GM19351 (cell line): ENCODE measurements around the gene RTEL1.
"Not testable (repeated sequence)": the region's sequence is repeated elsewhere in the genome, so short reads cannot be mapped to it uniquely, and the experiment has no call there.

Experiments
- ATAC-seq: cut with Tn5 transposase; IDR thresholded peaks from one replicate; pipeline ENCODE4 v1.9.1; 2021; ENCODE audit warnings: mild to moderate bottlenecking, moderate library complexity; ENCODE audit not compliant: unreplicated experiment

Gene RTEL1

GRCh38 chr20:63657937-63658748 is at the start of gene RTEL1:
Gene RTEL1, plus strand, starts transcription at chr20:63658312. Its CDS starts 1,091 bp downstream, at chr20:63659403.
- peak; percentile 84 for ATAC-seq

DNA sequence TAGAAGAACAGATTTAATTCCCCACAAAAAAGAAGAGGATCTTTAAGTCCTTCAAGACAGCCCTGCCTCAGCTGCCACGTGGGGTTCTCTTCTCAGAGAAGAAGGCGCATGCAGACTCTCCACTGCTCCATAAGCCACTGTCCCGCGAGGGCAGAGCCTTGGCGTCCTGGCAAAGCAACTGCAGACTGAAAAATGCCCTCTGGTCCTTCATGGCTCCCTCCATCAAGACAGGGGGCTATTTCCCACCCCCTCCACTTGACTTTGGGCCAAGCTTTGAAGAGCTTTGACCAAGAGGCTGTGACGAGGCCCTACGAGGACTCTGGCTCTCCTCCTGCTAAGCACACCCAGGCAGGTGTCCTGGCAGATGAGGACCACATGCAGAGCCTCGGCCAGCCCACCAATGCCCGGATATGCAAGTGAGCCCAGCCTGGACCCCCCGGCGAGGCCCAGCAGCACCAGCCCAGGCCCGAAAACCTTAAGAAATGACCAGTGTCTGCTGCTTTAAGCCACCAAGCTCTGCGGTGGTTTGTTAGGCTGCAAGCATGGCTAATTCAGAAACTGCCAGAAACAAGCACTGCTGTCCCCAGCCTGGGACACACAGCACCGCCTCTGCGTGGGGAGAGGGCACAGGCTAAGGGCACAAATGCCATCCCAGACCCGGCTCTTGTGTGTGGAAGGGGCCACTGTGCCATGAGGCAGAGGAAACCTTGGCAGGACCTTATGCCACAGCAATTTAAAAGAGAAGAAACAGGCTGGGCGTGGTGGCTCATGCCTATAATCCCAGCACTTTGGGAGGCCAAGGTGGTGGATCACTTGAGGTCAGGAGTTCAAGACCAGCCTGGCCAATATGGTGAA is 47.3 kb upstream of the RTEL1 start:
- no peak for ATAC-seq

GRCh38 chr20:63611646-63612045 is 46.5 kb upstream of the RTEL1 start:
- no peak for ATAC-seq

DNA sequence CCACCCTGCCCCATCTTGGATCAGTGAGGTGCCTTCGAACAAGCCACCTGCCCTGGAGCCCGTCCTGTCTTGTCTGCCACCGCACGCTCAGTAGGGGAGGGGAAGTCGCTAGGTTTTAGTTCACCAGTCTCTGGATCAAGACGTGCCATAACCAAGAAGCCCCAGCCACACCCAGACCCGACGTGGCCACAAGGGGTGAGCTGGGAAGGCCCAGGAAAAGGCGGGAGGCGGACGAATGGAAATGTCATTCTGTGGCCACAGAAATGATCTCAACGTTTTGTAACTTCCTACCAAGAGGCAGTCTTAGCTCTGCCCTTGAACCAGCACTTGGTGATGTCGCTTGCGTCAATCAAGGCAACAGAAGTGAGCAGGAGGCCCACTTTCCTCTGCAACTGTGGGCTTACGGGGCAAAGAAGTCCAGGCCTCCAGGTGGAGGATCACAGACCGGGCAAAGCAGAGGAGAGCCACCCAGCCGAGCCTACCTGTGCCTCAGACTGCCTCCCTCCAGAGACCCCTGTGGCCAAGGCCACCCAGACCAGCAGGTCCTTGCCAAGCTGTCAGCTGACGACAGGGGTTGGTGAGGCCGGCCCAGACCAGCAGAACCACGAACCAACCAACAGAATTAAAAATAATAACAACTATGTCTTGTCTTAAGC is 45.7 kb upstream of the RTEL1 start:
- ATAC-seq = no peak

DNA sequence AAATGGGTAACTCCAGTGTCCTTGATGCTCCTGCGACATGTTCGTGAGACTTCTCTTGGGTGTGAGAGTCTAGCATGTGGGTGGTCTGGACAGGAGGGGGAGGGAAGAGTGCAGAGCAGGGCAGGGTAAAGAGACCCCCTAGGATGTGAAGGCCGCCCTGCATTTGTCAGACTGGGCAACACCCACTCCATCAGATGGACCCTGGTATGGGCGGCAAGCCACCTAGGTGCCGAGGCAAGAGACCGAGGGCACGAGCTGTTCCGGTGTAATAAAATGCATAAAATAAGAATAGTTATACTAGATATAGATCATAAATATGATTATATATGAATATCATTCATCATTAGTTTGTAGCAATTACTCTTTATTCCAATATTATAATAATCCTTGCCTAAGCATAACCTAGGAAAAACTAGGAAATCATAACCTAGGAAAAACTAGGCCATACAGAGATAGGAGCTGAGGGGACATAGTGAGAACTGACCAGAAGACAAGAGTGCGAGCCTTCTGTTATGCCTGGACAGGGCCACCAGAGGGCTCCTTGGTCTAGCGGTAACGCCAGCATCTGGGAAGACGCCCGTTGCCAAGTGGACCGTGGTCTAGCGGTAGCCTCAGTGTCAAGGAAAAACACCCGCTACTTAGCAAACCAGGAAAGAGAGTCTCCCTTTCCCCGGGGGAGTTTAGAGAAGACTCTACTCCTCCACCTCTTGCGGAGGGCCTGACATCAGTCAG is 44.1 kb upstream of the RTEL1 start:
- ATAC-seq = not testable (repeated sequence)

GRCh38 chr20:63617092-63617875 is 40.8 kb upstream of the RTEL1 start:
- ATAC-seq = no peak

- ATAC-seq = no peak
Observed at GRCh38 chr20:63617876-63618265, 40.2 kb upstream of the RTEL1 start.

DNA sequence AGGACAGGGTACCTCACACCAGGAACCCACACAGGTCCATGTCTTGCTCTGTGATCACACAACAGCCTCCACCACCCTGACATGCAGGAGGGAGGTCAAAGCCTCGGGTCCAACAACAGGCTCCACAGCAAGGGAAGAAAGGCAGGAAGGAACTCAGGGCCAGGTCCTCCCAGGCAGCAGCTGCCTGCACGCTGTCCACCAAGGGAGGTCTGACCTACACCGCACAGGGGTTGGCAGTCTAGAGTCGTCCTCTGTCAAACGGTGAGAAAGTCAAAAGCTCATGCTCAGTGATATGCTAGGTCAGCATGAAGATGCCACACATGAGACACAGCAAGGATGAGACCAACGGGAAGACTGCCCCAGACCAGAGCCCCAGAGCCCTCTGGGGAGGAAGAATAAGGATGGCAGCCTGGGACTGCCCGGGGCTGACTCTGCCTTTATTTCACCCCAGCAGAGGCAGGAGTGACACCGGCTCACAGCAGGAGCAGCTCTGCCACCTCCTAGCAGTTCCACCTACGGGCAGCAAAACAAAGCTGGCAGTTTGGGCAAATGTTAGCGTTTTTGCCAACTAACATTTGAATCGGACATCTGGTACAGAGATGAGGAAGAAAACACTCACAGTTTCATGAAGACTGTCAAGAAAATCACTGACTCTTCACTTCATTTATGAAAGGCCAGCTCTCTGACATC is 39.7 kb upstream of the RTEL1 start:
- no peak for ATAC-seq

DNA sequence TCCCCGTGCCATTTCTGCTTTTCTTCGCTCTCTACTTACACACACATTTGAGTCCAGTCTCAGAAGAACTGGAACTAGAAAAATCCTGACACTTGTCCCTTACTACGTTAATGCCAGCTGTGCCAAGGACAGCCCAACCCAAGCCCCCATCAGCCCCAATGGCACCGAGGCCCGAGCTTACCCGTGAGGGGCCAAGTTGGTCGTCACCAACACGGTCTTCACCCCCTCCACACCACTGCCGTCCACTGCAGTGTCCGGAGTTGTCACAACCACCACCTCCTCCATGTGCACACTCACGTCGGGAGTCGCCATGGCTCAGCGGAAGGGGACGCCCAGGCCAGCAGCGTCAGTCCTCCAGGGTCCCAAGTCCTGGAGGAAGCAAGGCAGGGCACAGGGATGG is 39.0 kb upstream of the RTEL1 start:
- no peak for ATAC-seq

DNA sequence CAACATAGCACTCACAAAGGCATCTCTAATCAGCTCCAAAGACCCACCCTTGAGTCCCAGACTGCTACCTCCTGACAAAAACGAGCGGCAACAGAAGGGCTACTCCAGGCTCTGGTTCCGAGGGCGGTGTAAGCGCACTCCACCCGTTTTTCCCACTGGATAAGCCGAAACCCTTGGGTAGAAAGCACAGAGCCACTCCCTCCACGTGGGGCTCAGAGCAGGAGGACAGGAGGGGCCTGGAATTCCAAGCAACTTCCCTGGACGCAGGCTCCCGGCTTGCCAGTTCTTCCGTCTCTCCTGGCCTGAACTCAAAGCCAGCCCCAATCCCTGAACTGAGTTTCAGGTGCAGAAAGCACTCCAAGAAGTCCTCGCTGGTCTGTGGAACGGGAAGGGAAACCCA is 38.6 kb upstream of the RTEL1 start:
- ATAC-seq = no peak

DNA sequence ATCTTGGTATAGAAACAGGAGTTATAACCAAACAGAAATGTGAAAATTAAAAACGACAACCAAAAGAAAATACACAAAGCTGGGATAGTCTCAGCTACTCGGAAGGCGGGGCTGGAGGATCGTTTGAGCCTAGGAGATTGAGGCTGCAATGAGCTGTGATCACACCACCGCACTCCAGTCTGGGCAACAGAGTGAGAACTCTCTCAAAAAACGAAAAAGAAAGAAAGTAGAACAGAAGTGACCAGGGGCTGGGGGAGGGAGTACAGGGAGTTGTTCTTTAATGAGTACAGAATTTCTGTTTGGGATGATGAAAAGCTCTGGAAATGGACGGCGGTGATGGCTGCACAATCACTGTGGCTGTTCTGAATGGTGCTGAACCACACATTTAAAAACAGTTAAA is 37.1 kb upstream of the RTEL1 start:
- no peak for ATAC-seq

DNA sequence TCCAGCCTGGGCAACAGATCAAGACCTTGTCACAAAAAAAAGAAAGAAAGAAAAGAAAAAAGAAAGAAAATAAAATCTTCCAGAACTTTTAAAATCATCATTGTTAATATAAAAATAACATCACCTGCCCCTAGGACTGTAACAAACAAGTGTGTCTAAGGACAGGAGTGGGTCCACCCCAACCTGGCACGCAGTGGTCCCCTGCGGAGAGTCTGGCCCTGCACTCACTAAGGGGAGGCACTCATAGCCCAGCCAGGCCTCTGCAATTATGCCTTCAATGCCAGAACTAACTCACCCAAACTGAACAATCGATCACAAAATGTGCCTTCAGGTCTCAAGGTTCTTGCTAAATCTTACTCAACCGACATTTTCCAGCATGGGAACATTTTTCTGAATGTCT is 36.0 kb upstream of the RTEL1 start:
- ATAC-seq = no peak

- no peak for ATAC-seq
Observed at GRCh38 chr20:63622732-63623131, 35.4 kb upstream of the RTEL1 start.

DNA sequence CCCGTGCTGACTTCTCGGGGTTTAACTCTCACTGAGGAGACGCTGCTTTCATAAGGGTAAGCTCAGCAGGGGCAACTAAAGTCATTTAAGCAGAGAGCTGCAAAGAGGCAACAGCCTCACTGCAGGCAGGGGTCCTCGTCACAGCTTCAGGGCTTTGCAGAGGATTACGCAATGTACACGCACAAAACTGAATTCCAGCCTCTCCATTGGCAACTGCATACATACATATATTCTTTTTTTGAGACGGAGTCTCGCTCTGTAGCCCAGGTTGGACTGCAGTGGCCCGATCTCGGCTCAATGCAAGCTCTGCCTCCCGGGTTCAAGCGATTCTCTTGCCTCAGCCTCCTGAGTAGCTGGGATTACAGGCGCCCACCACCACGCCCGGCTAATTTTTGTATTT is 33.6 kb upstream of the RTEL1 start:
- ATAC-seq = no peak

GRCh38 chr20:63625771-63626423 is 32.2 kb upstream of the RTEL1 start:
- ATAC-seq = no peak

DNA sequence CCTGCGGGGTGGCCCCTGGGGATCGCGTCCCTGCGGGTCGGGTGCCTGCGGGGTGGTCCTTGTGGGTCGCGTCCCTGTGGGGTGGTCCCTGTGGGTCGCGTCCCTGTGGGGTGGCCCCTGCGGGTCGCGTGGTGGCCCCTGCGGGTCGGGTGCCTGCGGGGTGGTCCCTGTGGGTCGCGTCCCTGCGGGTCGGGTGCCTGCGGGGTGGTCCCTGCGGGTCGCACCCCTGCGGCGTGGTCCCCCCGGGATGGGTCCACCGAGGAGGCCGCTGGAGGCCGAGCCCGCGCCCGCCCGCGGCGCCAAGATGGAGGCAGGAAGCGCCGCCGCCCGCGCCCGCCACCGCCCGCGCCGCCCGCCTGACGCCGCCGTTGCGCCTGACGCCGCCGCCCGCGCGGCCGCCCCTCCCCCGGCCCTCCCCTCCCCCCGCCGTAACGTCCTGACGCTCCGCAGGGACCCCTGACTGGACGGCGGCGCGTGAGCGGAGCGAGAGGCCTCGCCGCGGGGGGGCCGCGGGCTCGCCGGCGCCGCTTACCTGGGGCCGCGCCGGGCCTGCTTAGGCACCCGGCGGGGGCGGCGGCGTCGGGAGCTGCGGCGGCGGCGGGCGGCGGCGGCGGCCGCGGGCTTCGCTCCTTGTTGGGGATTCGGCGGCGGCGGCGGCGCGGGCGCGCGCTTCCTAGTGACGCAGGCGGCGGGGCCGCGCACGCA is 31.5 kb upstream of the RTEL1 start, which contains the start of gene GMEB2:
TSS of gene GMEB2 (minus strand) at position 678 of the 705 bp plus-strand sequence. CDS start 7,704 bp downstream, outside the sequence.
- peak; percentile 46 for ATAC-seq

DNA sequence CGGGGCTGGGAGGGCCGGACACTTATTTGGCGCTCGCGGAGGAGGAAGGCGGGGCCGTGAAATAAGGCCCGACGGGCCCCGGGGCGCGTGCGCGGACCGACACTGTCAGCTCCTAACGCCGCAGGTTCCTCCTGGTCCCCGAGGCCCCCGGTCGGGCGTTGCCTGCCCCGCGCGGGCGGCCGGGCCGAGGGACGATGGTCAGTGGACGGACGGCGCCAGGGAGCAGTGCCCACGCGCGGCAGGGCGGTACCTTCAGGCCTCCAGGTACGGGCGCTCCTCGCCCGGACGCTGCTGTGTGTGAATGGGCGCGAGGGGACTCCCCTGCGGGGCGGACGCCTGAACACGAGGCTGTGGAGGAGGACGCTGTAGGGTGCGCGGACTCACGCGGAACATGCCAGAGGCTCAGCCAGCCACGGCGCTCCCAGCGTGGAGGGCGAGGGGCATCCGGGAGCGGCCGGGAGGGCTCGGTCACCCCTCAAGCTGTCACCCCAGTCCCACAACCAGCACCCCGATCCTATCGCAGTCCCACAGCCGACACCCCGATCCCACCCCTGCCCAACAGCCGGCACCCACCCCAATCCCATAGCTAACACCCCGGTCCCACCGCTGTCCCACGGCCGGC is 30.9 kb upstream of the RTEL1 start:
- ATAC-seq = peak; percentile 76

DNA sequence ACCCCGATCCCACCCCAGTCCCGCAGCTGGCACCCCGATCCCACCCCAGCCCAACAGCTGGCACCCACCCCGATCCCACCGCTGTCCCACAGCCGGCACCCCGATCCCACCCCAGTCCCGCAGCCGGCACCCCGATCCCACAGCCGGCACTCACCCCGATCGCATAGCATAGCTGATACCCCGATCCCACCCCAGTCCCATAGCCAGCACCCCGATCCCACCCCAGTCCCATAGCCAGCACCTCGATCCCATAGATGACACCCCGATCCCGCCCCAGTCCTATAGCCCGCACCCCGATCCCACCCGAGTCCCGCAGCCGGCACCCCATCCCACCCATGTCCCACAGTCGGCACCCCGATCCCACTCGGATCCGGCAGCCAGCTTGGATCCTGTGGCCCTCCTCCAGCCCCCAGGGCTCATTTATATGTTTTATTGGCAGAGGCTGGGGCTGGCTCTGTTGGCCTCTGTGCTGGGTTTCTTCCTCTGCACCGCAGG is 30.3 kb upstream of the RTEL1 start:
- ATAC-seq = no peak
